ENCODE data around the gene PLEKHG5.
"Not testable (repeated sequence)": the region's sequence is repeated elsewhere in the genome, so short reads cannot be mapped to it uniquely, and the experiment has no call there.

The PLEKHG5 gene

DNA sequence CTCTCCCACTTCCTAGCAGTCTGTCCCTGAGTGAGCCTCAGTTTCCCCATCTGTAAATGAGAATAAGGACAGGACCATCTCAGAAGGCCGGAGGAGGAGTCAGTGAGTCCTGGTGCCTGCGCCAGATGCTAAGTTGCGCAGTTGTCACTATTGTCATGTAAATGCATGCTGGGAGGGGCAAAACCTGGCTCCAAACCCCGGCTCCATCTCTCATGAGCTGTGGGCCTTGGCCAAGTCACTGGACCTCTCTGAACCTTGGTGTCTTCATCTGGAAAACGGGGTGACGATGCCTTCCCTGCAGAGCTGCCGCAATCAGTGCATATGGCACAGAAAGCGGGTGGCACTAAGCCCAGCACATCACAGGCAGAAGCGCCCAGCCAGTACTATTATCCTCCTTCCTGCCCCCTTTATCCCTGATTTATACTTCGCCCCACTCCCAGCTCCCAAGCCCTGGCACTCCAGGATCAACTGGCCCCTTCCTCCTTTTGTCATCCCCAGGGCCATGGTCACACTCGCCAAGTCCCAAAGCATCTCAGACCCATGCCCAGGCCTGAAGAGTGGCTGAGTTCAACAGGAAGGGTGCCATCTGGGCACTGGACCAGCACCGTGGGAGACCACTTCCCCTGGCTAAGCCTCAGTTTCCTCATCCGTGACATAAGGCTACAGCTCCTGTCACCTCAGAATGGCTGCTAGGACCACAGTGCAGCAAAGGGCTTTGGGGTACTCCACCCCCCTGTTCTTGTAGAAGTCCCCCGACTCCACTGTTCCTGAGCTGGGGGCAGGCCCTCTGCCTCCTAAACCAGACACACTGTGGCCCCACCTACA, 4.3 kb upstream of the PLEKHG5 start:
- DNase-seq: no peak

DNA sequence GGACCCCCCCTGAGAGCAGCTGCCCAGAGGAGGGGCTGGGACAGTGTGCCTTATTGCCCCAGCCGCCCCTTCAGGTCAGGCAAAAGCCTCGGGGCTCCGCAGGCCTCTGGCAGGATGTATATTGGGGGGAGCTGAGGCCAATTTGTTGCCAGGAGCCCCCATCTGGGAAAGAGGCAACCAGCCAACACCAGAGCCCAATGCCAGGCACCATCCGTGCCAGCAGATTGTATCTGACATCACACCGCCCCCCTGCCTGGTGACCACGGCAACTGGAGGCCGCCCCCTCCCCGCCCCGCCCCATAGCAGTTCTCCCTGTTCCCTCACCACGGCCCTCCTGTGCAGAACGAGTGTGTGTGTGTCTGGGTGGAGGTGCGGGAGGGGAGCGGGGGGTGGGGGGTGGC, 3.6 kb upstream of the PLEKHG5 start:
- DNase-seq: no peak

DNA sequence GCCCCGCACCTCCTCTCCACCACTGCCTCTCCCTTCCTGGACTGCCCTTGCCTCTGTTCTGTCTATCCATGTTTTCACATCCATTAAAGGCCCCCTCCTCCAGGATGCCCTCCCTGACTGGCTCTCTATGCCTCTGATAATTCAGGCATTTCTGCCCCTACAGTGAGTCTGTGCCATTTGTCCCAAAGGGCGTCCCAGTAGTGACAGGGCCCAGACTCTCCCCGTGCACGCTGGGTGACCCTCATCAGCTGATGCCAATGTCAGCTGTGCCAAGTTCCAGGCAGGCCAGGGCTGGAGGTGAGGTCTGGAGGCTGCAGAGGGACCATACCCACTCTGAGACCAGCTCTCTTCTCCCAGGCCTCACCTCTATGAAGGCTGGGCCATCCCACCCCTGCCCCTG, 3.2 kb upstream of the PLEKHG5 start:
- no peak for DNase-seq

- DNase-seq: not testable (repeated sequence)
Observed at GRCh38 chr1:6493834-6494223, 2.4 kb upstream of the PLEKHG5 start.

GRCh38 chr1:6491966-6492365, 499 bp upstream of the PLEKHG5 start:
- no peak for DNase-seq

DNA sequence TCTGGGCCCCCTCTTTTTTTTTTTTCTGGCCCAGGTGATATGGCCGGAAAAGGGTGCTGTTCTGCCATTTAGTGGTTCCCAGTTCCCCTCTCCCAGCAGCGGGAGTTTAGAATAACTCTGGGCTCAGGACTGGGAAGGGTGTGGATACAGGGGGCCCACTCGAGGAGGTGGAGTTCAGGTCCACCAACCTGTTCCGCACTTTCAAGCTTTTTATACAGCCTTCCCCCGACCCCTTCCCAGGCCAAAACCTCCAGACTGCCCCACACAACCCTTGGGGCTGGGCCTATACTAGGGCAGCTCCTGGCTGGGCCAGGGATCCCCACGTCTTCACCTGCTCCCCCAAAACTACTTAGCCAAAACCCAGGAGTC, 402 bp downstream of the PLEKHG5 start:
- DNase-seq: no peak

GRCh38 chr1:6490181-6491080, 1.0 kb downstream of the PLEKHG5 start:
- DNase-seq: peak; percentile 80

GRCh38 chr1:6489799-6490180, 1.7 kb downstream of the PLEKHG5 start:
- peak; percentile 87 for DNase-seq

- DNase-seq: no peak
Observed at GRCh38 chr1:6489383-6489765, 2.1 kb downstream of the PLEKHG5 start.

GRCh38 chr1:6488602-6489382, 2.7 kb downstream of the PLEKHG5 start:
- DNase-seq: no peak

DNA sequence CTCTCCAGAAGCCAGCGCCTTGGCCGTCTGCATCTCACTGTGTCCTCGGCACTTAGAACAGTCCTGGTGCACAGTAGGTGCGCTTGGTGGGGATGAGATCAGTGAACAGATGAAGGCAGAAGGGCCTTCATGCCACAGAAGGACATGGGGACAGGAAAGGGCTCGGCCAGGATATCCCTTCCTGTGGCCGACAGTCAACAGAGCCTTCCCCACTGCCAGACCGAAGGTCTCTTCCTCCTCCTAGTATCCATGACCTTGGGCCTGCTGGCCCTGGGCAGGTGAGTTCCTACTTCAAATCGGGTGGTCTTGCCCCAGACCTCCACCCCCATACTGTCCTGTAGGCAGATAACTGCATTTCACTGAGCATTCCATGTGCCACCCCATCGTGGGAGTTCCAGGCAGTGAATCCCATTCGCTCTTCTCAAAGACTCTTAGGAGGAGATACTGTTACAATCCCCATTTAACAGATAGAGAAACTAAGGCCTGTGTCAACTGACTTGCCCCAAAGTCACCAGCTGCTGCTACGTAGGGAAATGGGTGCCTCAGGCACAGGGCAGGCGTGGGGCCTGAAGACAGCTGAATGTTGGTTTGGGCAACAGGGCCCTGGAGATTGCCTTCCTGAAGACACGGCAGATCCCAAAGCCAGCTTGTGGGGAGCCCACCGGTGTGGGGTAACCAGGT, 3.5 kb downstream of the PLEKHG5 start:
- no peak for DNase-seq

- peak; percentile 93 for DNase-seq
Observed at GRCh38 chr1:6486433-6487011, 4.9 kb downstream of the PLEKHG5 start.

DNA sequence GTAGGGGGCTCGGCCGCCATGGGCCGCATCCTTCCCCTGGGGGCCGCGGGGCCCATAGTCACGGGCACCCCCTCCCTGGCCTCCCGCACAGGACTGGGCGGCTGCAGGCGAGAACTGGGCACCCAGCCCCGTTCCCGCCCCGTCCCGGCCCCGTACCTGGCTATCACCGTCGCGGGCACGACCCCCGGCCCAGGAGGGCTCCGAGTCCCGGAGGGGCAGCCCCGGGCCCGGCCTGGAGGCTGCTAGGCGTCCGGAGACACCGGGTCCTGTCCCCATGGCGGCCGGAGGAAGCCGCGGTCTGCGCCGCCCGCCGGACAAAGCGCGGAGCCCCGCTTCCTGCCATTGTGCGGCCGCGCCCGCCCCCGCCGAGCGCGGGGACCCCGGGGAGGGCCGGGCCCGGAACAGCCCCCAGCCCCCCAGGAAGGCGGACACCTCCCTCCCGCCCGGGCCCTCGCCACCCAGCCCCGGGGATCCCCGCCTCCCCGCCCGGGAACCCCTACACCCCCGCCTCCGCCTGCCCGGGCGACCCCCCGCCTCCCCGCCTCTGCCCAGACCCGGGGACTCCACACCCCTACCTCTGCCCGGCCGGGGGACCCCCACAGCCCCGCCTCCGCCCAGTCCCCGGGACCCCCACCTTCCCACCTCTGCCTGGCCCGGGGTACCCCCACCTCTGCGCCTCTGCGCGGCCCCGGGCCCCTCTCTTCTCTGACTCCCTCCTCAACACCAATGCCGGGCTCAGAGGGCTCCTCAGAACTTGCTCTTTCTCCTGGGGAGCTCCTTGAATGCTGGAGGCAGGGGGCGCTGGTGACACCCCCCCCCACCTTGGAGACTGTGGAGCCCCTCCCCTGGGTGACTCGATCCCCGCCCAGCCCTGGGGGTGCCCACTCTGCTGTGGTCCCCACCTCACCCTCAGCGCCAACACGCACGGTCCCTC, 6.0 kb downstream of the PLEKHG5 start:
- DNase-seq: no peak

DNA sequence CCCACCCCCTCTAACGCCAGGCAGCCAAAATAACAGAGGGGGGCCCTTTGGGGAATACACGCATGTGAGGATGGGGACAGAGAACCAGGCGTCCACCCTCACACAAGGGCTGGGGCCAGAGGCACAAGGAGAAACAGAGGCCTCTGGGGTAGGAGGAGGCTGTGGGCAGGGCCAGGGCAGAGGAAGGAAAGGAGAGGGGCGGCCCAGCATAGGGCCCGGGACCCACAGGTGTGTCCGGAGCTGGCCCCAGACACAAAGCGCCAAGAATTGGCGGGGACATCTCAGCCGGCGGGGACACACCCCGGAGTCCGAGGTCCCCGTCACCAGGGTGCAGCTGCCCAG, 6.7 kb downstream of the PLEKHG5 start:
- DNase-seq: no peak

DNA sequence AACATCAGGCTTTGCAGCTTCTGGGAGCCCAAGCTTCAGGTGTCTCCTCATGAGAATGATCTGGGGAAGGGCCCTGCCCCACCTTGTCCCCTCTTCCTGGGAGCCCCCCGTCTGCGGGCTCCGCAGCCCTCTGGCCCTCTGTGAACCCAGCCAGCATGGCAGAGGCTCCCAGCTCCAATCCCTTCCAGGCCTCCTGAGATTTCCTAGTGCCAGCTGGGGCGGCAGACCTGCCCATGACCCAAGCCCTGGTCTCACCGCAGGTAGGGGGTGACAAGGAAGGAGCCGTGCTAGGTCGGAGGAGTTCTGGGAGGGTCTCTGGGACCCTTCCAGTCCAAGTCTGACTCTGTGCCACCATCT, 7.7 kb downstream of the PLEKHG5 start:
- DNase-seq: no peak

DNA sequence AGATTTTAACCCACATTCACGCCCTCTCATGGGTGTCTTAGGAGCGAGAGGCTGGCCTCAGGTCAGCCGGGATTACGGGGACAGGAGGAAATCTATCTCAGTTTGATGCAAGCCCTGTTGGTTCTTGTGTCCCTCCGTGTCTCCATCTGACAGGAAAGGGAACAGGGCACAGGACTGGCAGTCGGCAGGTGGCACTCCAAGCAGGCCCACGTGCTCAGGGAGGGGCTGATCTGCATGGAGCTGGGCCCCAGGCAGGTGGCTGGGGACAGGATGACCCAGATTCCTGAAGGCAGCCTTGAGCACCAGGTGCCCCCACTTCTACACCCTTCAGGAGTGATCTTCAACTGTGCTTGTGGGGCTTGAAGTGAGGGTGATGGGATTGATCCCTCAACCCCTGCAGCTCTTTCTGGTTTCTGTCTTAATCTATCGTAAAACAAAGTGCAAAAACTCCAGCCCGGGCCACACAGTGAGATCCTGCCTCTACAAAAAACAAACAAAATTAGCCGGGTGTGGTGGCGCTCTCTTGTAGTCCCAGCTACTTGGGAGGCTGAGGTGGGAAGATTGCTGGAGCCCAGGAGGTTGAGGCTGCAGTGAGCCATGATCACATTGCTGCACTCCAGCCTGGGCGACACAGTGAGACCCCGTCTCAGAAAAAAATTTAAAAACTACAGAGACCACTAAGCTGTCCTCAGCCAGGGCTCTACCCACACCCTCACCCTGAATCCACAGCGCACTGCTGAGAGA, 8.3 kb downstream of the PLEKHG5 start:
- DNase-seq: no peak

GRCh38 chr1:6481820-6482219, 9.6 kb downstream of the PLEKHG5 start:
- DNase-seq: no peak

- DNase-seq: no peak
Observed at GRCh38 chr1:6477039-6477820, 14.2 kb downstream of the PLEKHG5 start.

DNA sequence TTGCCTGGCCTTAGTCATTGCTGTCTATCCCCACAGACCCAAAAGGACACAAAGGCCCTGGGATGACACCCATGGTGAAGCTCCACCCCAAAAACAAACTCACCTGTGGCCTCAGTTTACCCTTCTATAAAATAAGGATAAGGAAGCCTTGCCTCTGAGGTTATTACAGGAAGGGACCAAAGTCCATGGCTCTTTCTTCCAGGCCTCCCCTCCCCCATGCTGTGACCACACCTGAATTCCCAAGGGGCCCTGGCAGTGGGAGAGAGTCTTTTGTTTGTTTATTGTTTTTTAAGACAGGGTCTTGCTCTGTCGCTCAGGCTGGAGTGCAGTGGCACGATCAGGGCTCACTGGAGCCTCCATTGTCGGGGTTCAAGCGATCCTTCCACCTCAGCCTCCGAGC, 15.0 kb downstream of the PLEKHG5 start:
- DNase-seq: no peak

Measured in stimulated activated CD4-positive, alpha-beta T cell treated with anti-CD3 and anti-CD28 coated beads, Interleukin-15, amount 100 ng/mL, for 24 hours (primary cell).